ENCODE data around the gene ONECUT3. TPM values are rescaled to one million over a fixed set of nuclear protein-coding genes. Genes with fewer than 3 reads are reported as not detected.
A peak's percentile ranks its signal among the peaks of the same experiment; 100 is the strongest.

ONECUT3 gene
- total and polyA plus RNA-seq, 2 of the 4 experiments (the other 2 are of a cell fraction), result not detected

DNA sequence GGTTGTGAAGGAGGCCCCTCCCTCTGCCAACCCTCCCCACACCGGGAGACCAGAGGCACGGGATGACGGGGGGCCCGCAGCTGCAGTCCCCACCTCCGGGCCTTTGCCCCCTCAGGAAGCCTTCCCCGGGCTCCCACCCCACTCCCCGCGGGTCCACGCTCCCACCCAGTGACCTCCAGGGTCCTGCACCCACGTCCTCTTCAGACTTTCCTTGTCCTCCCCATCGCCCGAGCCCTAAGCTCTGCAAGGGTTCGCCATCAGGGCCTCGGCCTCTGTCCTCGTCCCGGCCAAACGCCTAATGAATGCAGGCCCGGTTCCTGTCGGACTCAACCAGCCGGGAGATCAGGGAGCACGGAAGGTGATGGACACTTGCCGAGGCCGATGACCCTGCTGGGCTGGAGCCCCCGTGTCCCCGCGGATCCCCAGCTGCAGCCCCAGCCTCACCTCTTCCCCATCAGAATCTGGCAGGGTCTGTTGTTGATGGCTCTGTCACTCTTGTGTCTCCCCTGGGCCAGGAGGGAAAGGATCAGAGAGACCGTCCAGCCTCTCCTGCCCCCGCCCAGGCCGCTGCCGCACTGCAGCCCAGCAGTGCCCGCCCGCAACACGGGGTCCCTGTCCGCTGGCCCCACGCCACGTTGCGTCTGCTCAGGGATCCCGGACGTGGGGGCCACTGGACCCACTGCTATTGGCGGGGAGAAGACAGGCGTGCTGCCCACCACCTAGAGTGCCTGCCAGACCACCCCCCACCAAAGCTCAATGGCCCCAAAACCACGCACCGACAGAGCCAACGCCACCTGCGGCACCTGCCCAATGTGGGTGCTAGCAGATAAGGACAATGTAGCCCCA, 53.1 kb downstream of the ONECUT3 start (continued):
- TF ChIP-seq RFX5 (IDR thresholded peaks at IDR 0.05; ENCODE audit: low read depth, low read length), result no peak

DNA sequence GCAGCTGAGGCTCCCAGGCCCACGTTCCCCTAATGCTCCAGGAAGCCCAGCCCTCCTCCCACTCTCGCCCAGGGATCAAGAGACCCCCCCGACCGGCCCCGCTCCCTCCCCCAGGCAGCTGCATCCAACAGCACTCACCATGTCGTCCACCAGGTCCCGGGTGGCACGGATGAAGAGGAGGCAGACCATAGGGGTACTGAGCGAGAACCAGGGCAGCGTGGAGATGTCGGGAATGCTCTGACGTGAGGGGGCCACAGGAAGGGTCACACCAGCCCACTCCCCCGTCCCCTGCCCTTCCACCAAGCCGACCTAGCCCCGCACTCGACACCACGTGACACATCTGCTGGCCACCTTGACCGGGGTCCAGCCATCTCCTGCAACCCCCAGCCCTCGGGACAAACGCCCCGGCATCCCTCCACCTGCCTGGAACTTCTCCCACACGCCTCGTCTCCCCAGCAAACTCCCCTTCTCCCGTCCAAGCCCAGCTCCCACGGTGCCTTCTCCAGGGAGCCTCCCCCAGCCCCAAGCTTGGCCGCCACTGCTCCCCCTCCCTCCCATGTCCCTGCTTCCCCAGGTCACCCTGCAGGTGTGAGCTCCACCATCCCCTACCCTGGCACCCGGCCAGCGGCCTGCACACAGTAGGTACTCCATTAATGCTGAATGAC, 53.9 kb downstream of the ONECUT3 start:
- Histone ChIP-seq H4K5ac (ENCODE audit: low read depth, low read length) (no peak overlapping the region), H2AFZ (replicated peaks; ENCODE audit: low read length, poor library complexity) (no peak overlapping the region), H3K4me3 (ENCODE audit: insufficient read depth, low read depth, low read length) (no peak overlapping the region), H4K91ac (ENCODE audit: insufficient read depth, low read depth, low read length) (no peak overlapping the region), H2BK20ac (ENCODE audit: low read depth, low read length) (no peak overlapping the region), H3K14ac (replicated peaks; ENCODE audit: low read depth, low read length) (no peak overlapping the region), H3K18ac (ENCODE audit: low read depth, low read length) (no peak overlapping the region), H3K23ac (ENCODE audit: low read depth, low read length) (no peak overlapping the region), H3K9me1 (ENCODE audit: insufficient read depth, low read length) (peaks cover 4% of the 10 kb centered on the region; the same call in 1 of the 2 replicates), H2AK5ac (ENCODE audit: low read depth, low read length) (no peak overlapping the region), H3K56ac (ENCODE audit: extremely low read depth, insufficient read depth, low read length) (no peak overlapping the region), H2AK9ac (replicated peaks; ENCODE audit: low read depth, low read length, poor library complexity) (peak overlapping the region; percentile 42), H3K27ac (ENCODE audit: insufficient read depth, low read length) (no peak overlapping the region), H3K4me1 (ENCODE audit: control insufficient read depth, insufficient read depth, low read length) (peaks cover 5% of the 10 kb centered on the region), H3K9me3 (ENCODE audit: control insufficient read depth, insufficient read depth, low read length) (no peaks in the 10 kb centered on the region), H2BK120ac (ENCODE audit: low read depth, low read length) (no peak overlapping the region), H2BK5ac (ENCODE audit: low read depth, low read length, poor library complexity, severe bottlenecking) (no peak overlapping the region), H4K20me1 (ENCODE audit: insufficient read depth, low read length) (no peaks in the 10 kb centered on the region), H3K27me3 (ENCODE audit: control insufficient read depth, insufficient read depth, low read length) (no peaks in the 10 kb centered on the region), H2BK15ac (ENCODE audit: low read depth, low read length) (no peak overlapping the region), H3K4ac (ENCODE audit: low read depth, low read length) (no peak overlapping the region), H3K9ac (ENCODE audit: low read depth, low read length) (no peak overlapping the region), H3K36me3 (ENCODE audit: control insufficient read depth, insufficient read depth, low read length) (peaks cover 17% of the 10 kb centered on the region), H3K4me2 (ENCODE audit: low read depth, low read length) (no peak overlapping the region), H3K79me1 (ENCODE audit: low read depth in 1 of 2, low read length in 2 of 2) (peaks cover 0 to 6% of the 10 kb centered on the region in 2 experiments; a peak in 2 of 4 replicates), H4K8ac (ENCODE audit: low read depth in 2 of 2, low read length in 2 of 2) (no peak overlapping the region)
- dilution Hi-C loops (cut with HindIII; ENCODE audit: low sequenced_read_pairs, unreplicated experiment) (no loop called here), in situ Hi-C loops (cut with MboI; ENCODE audit: low sequenced_read_pairs) (no loop called here), intact Hi-C loops (cut with micrococcal nuclease) (no loop called here)
- POLR2A ChIA-PET (ENCODE audit: unreplicated experiment), result no interaction called here
- 73% methylated on average over 13 of the region's 28 CpGs; no CpG with 5 or more reads in 1 of the 2 experiments for WGBS, 2 experiments (ENCODE audit: extremely low coverage in 2 of 2, insufficient read length in 1 of 2)
- no peak for TF ChIP-seq RAD21 (IDR thresholded peaks at IDR 0.05; ENCODE audit: low read length)
- no peak for TF ChIP-seq RCOR1 (IDR thresholded peaks at IDR 0.05; ENCODE audit: insufficient replicate concordance, low read length)
- TF ChIP-seq, protein P1, sequence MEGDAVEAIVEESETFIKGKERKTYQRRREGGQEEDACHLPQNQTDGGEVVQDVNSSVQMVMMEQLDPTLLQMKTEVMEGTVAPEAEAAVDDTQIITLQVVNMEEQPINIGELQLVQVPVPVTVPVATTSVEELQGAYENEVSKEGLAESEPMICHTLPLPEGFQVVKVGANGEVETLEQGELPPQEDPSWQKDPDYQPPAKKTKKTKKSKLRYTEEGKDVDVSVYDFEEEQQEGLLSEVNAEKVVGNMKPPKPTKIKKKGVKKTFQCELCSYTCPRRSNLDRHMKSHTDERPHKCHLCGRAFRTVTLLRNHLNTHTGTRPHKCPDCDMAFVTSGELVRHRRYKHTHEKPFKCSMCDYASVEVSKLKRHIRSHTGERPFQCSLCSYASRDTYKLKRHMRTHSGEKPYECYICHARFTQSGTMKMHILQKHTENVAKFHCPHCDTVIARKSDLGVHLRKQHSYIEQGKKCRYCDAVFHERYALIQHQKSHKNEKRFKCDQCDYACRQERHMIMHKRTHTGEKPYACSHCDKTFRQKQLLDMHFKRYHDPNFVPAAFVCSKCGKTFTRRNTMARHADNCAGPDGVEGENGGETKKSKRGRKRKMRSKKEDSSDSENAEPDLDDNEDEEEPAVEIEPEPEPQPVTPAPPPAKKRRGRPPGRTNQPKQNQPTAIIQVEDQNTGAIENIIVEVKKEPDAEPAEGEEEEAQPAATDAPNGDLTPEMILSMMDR (conservative IDR thresholded peaks at IDR 0.05; ENCODE audit: low read depth, low read length), result no peak
- TF ChIP-seq, protein P2, sequence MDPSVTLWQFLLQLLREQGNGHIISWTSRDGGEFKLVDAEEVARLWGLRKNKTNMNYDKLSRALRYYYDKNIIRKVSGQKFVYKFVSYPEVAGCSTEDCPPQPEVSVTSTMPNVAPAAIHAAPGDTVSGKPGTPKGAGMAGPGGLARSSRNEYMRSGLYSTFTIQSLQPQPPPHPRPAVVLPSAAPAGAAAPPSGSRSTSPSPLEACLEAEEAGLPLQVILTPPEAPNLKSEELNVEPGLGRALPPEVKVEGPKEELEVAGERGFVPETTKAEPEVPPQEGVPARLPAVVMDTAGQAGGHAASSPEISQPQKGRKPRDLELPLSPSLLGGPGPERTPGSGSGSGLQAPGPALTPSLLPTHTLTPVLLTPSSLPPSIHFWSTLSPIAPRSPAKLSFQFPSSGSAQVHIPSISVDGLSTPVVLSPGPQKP (IDR thresholded peaks at IDR 0.05; ENCODE audit: borderline replicate concordance, low read depth, low read length), result no peak
- CTCF ChIA-PET, result no interaction called here
- DNase-seq, result no peak
- no peak for ATAC-seq (ENCODE audit: low read depth)
- no TSS peak for BruUV-seq (replicated peaks)
